A549 (cell line): ENCODE data around the gene LRP6.

Experiments used
- CHD4 ChIP-seq: fragments of 200-600 bp; sonication (generic); IDR thresholded peaks from 2 replicates; pipeline ENCODE4 v1.6.1; 2016; ENCODE audit warnings: antibody characterized with exemption, mild to moderate bottlenecking, borderline replicate concordance
- CTCF ChIP-seq: fragments of >200 bp; sonication (Bioruptor Twin); formaldehyde crosslinking; IDR thresholded peaks from 3 replicates; pipeline ENCODE4 v1.5.1; 2016
- JUN ChIP-seq, 2 experiments: fragments of >200 bp; sonication (Bioruptor Twin); formaldehyde crosslinking; IDR thresholded peaks; 2 replicates in 1 of 2; 3 replicates in 1 of 2; pipeline ENCODE4 v1.6.1; 2016 to 2017
- JUNB ChIP-seq: fragments of >200 bp; sonication (Bioruptor Twin); formaldehyde crosslinking; IDR thresholded peaks from 2 replicates; pipeline ENCODE4 v1.6.1; 2016
- POLR2A ChIP-seq: IDR thresholded peaks from 2 replicates; pipeline ENCODE4 v1.6.1; 2012; ENCODE audit warnings: mild to moderate bottlenecking, low read length
- POLR2AphosphoS2 ChIP-seq: conservative IDR thresholded peaks from 2 replicates; pipeline ENCODE4 v1.6.1; 2012; ENCODE audit warnings: low read length, improper control_type of control experiment, inconsistent platforms
- RNF2 ChIP-seq: fragments of 200-600 bp; sonication (generic); IDR thresholded peaks from 2 replicates; pipeline ENCODE4 v1.6.1; 2016; ENCODE audit warnings: low read depth, mild to moderate bottlenecking, antibody characterized with exemption, moderate library complexity, borderline replicate concordance

- no peak for TF ChIP-seq CTCF
- TF ChIP-seq JUN (IDR thresholded peaks at IDR 0.05) = no peak
- no peak for TF ChIP-seq POLR2AphosphoS2
- TF ChIP-seq CHD4 = no peak
- no peak for TF ChIP-seq RNF2
- TF ChIP-seq JUNB = no peak
- TF ChIP-seq POLR2A = no peak
Observed at GRCh38 chr12:12214201-12214600, 52.6 kb downstream of the LRP6 start.
